GM21515 (cell line): ENCODE data around the gene NGF.
"Not testable (repeated sequence)": the region's sequence is repeated elsewhere in the genome, so short reads cannot be mapped to it uniquely, and the experiment has no call there.

Experiments
- ATAC-seq: cut with Tn5 transposase; IDR thresholded peaks from one replicate; pipeline ENCODE4 v1.9.1; 2021; ENCODE audit not compliant: unreplicated experiment

The NGF gene

DNA sequence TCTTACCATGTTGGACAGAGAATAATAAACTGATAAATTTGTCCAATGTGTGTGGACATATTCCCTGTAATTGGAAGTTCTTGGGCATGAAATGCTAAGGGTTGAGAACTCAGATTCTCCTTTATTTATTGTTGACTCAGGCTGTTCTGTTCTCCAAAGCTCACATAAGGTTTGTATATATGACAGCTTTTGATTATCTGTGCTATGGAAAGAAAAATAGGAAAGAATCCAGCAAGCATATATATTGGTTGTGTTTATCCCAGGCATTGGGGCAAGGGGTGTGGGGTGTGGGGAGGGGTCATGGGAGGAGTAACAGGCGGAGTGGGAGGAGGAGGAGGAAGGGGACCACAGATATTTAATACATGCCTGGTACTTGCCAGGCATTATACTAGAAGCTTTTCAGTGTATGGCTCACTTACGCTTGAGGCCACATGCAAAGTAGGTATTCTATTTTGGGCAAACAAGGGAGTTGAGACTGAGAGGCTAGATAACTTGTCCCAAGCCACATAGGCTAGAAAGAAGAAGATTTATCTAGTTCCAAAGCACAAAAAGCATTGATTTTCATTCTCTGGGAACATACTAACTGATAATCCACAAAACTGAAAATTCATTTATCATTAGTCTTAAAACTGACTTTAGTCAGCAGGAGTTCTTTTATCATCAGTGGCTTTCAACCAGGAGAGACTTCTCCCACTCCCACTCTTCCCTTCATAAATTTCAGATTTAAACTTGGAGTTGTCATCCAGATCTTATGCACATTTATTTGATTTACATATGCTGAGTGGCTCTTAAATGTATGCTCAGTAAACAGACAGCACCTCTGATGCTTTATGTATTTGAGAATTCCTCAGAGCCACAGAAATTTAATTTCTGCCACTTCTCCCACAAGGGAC lies 27.2 kb downstream of the NGF start:
- no peak for ATAC-seq

DNA sequence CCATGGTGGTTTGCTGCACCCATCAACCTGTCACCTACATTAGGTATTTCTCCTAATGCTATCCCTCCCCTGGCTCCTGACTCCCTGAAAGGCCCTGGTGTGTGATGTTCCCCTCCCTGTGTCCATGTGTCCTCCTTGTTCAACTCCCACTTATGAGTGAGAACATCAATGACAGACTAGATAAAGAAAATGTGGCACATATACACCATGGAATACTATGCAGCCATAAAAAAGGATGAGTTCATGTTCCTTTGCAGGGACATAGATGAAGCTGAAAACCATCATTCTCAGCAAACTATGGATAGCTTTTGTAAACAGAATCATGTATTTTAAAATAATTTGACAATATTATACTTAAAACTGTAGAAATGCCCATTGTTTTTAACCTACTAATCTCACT lies 28.5 kb downstream of the NGF start:
- ATAC-seq = not testable (repeated sequence)

DNA sequence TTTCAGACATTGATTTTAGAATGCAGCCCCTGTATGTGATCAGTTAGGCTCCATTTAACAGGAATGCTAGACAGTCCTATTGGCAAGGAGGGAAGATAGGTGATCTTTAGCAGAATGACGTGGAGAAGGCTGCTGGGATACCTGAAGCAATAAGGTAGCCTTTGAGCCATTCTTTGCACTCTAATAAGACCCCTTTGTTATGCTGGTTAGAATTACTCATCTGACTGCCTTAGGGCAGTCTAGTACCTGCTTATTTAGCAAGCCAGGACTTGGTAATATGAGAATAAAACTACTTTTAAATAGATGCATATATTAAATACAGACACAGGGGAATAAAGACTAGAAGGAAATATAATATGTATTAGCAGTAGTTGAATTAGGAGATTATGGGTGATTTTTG lies 29.1 kb downstream of the NGF start:
- ATAC-seq = no peak

DNA sequence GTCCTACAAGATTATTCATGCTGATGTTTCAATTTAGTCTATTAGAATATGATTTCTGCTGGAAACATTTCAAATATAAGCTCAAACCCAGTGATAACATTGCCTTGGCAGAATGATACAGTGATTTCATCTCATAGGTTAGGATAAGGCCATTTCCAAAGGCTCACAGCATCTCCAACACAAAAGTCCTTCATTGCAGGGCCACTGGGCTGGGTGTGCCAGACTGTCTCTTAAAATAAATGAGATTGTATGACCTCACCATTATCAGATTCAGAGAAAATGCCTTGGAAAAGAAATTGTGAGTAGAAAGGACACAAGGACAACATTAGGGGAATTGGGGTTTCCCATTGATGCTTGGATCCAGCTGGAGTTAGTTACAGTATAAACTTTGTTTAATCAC lies 30.4 kb downstream of the NGF start:
- ATAC-seq = no peak

DNA sequence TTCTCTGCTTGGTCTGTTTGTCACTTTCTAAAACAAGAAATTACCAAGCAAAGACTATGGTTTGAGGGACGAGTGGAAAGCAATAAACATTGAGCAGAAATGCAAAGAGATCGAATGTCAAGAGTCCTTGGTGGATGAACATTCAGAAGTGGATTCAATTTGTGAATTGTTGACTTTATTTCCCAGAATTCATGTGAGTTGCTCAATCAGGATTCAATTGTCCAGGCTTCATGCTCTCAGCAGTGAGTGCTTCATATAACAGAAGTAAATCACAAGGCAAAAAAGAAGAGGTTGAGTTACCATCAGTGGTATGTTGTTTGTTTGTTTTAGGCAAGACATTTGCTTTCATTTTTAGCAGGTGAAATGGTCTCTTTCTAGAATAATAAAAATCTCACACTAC lies 31.9 kb downstream of the NGF start:
- no peak for ATAC-seq

DNA sequence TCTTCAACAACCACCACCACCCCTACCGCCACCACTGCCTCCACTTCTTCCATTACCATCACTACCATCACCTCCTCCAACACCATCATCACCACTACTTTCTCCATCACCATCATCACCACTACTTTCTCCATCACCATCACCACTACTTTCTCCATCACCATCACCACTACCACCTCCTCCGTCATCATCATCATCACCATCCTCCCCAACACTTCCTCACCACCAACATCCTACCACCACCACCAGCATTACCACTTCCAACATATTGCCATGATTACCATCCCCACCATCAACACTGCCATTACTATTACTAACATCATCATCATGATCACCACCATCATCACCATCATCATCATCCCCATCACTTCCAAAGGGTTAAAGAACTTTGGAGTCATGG lies 34.7 kb downstream of the NGF start:
- no peak for ATAC-seq

DNA sequence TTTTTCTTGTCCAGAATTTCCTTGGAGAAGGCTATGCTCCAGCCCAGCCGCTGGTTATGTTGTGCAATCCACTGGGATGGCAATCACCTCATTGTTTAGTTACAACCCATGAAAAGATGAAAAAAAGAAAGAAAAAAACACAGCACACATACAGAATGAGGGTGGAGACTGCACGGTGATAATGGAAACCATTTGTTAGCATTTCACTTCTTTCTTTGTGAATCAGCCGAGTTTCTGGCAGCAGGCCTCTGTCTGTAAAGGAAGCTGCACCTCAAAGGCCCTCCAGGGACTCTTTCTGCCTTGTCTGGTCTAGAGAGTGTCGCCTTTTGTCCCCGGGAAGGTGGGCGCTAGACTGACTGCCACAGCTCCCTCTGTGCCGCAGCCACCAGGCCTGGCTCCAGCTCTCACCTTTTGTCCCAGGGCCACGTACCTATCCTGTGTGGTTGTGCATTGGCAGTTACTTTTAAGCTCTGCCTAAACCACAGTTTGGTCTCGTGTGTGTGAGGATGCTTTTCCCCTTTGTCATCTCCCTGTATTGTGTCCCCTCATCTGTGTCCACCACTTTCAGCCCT lies 35.6 kb downstream of the NGF start:
- no peak for ATAC-seq

DNA sequence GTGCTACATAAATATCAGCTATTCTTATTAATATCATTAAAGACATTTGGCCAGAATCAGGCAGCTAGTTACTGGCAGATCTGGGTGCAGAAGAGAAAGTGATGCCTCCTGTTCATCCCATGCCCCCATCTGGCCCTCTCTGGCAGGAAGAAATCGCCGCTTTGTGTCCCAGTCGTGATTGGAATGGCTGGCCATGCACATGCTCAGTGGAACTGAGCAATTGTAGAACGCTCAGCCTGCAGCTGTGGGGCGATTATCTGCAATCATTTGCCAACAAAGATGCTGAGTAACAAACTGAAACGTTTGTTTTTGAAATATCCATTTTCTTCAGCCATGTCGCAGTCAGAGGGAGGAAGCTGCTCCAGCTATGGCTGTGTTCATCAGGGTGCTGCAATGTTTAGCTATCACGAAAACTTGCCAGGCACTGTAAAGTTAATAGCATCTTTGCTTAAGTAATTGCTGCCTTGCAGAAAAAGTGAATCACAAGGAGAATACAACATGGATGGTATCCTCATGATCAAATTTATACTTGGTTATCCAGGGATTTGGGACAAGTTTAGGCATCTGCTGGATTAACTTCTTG lies 36.5 kb downstream of the NGF start:
- no peak for ATAC-seq

DNA sequence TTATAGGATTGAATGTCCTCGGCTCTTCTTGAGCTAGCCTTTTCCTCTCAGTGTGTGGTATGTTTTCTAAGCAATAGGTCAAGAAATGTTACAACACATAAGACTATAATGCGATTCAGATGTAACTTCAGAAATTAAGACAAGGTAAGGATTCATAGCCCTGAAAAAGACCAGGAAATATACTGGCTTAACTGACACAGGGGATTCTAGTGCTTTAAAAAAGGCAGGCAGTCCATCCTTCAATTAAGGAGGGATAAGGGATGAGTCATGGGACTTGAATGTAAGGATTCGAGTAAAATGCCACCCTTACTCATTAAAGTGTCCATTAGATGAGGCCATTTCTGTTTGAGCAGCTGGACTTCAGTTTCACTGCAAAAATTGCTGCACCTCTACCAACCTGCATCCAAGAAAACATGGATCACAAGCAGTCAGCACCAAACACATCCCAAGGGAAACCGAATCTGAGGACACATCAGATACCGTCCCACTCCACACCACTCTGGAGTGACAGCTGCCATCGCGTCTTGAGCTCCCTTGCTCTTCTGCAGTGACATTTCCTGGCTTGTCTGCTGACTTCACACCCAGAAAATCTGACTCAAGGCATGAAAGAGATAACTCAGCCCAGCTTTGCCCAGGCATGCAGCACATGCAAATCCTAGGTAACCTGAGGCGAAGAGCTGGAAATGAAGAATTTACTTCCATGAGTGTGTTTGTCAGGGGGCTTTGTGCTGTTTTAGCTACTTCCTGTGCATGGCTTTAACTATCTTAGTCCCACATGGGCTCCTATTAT lies 37.8 kb downstream of the NGF start:
- ATAC-seq = no peak

DNA sequence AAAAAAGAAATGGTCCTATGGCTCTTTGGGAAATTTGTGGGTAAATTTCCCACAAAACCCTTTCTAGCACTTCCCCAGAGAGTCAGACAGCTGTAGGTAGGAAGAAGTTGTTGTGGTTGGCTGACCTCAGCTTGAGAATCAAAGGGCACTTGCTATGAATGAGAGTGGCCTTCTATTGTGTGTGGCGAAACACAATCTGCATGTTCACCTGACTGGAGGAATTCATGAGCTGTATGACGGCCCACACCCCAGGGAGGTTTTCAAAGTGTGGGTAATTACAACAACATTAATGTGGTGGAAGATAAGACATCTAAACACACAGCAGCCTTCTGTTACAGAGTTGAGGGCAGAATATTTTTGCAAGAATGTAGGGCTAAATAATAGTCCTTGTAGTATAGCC lies 38.8 kb downstream of the NGF start:
- ATAC-seq = no peak

DNA sequence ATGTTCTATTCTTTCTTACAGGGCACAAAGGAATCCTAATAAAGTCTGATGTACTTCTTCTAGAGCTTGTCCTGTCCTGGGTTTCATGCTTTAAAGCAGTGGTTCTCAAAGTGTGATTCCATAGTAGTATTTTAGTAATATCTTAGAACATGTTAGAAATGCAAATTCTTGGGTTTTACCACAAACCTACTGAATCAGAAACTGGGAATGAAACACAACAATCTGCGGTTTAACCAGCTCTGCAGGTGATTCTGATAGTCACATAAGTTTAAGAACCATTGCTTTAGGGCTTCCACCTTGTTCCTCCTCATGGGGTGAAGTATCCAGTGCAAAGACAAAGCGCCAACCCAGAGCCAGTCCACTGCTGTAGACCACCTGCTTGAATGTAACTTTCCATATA lies 41.1 kb downstream of the NGF start:
- ATAC-seq = peak; percentile 93

DNA sequence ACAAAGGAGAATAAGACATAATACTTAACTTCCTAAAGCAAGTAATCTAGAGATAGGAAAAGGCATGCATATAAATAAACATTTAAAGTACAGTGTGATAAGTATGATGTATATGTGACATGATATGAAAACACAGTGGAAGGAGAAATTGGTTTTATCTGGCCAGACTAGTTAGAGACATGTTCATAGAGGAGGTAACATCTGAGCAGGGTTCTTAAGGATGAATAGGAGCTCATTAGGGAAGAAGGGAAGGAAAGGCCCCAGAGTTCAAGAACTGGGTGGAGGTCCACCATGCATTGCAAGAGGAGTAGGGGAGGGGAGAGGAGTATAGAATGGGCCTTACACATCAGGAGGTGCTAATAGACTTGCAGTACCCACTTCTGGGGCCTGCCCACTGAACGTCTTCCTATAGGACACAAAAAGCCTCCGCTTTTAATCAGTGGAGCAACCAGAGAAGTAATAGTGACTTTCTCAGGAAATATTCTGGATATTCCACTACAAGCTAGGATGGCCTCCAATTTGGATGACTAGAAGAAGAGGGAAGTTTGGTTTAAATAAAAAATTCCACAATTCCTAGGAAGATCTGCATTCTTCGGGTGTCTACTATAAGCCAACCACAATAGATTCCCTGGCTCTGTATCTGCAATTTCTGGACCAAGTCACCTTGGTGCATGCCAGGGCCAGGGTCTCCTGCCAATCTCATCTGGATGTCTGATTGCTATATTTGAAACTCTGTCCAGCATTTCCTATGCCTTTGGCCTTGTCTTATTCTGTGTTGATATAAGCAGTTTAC lies 41.9 kb downstream of the NGF start:
- no peak for ATAC-seq

DNA sequence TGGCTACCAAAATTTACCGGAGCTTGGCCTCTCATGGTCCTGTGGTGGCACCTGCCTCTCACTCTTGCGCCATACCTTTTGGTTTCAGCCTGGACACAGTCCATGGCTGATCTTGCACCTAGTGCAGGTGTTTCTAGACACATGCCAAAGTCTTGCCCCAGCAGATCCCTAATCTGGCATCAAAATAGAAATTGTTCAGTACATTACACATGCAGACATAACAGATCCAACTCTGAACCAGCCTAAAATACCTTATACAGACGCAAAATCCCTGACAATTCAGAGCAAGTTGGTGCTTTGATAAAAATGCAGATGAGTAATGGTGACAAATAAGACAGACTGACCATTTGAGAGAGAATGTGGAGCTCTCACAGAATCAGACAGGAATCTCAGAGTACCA lies 44.1 kb downstream of the NGF start:
- no peak for ATAC-seq

DNA sequence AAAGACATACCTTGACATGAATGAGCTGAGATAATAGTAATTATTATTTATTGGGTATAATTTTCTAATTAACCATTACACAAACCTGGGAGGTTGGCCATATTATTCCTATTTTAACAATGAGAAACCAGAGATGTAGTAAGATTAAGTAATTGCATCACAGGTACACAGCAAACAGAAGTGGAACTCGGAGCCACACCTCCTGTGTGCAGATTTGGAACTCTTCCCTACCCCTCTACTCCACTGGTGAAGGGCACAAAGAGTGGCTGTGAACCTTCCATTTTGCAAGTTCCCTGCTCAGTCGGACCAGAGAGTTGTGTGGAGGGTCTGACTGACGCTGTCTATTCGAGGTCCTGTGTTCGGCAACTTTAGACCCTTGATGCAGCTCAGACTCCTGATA lies 45.0 kb downstream of the NGF start:
- no peak for ATAC-seq

DNA sequence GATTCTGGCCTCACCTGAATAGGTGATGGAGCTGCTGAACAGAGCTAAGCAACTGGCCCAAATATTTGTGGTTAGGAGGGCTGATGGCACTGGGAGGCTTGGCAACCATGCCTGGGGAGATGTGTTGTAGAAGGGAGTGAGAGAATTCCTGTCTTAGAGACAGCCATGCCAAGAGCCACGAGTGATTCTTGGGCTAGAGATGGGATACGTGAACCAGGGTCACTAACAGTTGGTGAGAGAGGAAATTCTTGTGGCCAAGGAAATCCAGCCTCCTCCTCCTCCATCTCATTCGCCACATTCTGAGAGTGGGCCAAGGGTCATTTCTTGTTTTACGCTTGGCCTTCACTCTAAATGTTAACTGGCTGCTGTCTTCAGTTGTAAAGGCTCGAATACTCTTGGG lies 46.3 kb downstream of the NGF start:
- no peak for ATAC-seq

DNA sequence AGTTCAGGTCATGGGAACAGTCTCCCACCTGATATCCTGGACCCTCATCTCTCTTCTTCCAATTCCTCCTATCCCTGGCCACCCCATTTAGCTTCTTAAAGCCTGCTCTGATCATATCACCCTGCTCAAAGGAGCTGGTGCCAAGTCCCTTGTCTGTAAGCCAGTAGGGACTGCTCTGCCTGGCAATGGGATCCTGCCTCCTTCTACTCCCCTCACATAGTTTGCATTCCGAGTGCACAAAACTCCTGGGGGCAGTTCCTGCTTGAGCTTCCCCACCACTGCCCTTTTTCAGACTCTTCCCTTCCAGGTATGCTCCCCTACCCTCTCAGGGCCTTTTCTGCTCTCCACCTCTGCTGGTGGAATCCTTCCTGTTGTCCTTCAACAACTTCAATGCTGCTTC lies 48.1 kb downstream of the NGF start:
- no peak for ATAC-seq

DNA sequence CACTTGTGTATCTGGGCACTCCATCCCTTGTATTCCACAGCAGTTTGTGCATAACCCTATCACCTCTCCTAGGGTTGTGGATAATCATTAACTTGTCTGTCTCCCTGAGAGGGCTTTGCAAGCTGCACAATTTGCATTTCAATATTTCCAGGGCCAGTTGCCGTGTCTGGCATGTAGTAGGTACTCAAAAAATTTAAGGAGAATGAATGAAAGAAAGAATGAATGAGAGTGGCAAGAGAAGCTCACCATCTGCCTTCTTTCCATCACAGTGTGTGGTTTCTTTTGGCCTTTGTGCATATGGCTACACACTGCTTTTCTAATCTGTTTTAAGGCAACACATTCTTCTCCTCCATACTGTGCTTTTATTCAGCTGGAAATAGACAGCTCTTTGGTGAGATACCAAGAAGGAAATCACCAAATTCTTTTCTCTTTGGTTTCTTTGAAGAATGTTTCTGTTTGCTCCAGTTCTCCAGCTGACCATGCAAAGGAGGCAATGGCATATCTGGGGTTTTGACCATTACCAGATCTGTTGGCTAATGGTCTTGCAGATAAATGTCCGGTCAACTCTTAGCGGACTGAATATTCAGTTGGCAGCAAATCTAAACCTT lies 49.4 kb downstream of the NGF start:
- ATAC-seq = no peak

DNA sequence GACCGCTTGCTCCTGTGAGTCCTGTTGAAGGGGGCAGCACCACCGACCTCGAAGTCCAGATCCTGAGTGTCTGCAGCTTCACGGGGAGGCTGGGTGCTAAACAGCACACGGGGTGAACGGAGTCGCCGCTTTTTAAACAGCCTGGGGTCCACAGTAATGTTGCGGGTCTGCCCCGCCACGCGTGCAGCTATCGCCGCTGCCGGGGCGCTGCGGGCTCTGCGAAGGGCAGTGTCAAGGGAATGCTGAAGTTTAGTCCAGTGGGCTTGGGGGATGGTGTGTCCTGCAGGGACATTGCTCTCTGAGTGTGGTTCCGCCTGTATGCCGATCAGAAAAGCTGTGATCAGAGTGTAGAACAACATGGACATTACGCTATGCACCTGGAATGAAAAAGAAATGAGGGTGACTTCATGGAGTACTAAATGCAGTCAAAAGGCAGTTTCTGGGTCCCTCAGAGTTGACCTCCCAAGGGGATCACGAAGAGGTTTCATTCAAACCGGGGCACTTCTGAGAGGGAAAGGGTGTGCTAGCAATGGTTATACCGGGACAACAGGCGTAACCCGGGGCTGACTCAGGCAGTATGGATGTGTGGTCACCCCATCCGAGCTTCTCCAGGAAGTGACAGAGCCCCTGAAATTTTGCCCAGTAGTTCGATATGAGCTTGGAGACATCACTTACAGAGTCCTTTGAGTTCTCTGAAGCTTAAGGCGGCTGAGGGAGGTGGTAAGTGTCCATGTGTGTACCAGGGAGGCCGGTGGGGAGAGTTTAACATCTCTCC lies 51.4 kb downstream of the NGF start:
- ATAC-seq = no peak

DNA sequence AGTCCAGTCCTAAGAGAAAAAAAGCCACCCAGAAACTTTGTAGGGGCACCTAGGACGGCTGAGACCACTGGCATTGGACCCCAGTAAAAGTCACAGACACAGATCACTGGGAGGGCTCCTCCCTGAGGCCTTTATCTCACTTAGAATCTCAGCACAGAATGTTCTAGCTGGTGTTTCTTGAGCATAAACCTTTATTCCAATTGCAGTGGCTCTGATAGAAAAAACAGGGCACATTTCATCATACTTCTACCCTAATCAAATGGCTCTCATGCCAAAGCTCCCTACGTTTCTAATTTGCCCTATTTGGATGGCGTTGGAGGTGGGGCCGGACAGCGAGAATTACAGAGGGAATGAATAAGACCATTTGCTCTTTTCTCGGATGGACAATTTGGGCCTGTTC lies 53.8 kb downstream of the NGF start:
- ATAC-seq = no peak

DNA sequence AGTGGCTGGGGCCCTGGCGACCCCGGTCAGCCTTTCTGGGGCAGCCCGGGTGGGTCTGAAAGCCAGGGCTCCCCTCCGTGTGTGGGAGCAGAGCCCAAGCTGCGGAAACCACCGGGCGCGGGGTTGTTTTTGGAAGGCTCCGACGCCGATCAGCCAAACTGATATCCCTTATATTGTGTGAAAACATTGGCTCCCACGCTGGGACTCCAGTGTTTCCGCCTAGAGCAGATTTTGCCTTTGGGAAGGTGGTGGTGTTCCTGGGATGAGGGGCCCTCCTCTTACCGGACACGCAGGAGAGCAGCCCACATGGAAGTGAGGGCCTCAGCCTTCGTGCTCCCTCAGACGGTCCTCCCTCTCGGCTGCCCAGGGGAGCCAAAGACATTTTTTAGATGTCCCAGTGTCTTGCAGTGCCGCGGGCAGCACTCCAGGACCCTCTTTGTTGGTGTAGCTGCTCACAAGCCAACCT lies 54.3 kb downstream of the NGF start:
- ATAC-seq = no peak
